HL-60 (cell line): Measurements from ENCODE around the gene ST6GAL1.

Experiments
- DNase-seq, 2 experiments: peaks; one replicate each; pipeline ENCODE4 v3.0.0-alpha.2; 2010 to 2020; ENCODE audit warnings: low read depth in 1 of 2, low spot score in 1 of 2
- H3K27ac ChIP-seq: fragments of 250-450 bp; sonication (Bioruptor Pico); replicated peaks from 2 replicates; pipeline ENCODE4 v1.5.1; 2020; ENCODE audit warnings: mild to moderate bottlenecking, moderate library complexity
- H3K27me3 ChIP-seq: fragments of 250-450 bp; sonication (Bioruptor Pico); 2 replicates; pipeline ENCODE4 v1.5.1; 2021; ENCODE audit warnings: mild to moderate bottlenecking, moderate library complexity; ENCODE audit not compliant: insufficient read depth, poor library complexity, severe bottlenecking
- H3K4me3 ChIP-seq: replicated peaks from 2 replicates; pipeline ENCODE4 v1.5.1; 2011; ENCODE audit warnings: mild to moderate bottlenecking, control low read depth, low read length; ENCODE audit not compliant: insufficient read depth
- GABPA ChIP-seq: IDR thresholded peaks from 2 replicates; pipeline ENCODE4 v1.6.1; 2012; ENCODE audit warnings: low read depth
- POLR2AphosphoS5 ChIP-seq: IDR thresholded peaks from 2 replicates; pipeline ENCODE4 v1.6.1; 2012; ENCODE audit warnings: low read depth
- SPI1 ChIP-seq: IDR thresholded peaks from 2 replicates; pipeline ENCODE4 v1.6.1; 2012; ENCODE audit warnings: low read depth, mild to moderate bottlenecking, borderline replicate concordance
- TF ChIP-seq, protein P1 (sequence below): IDR thresholded peaks from one replicate; pipeline ENCODE4 v1.5.1; 2011; ENCODE audit warnings: low read length, control low read depth, inconsistent platforms; ENCODE audit not compliant: insufficient read depth
- TF ChIP-seq, protein P2 (sequence below): IDR thresholded peaks from 2 replicates; pipeline ENCODE4 v1.6.1; 2012; ENCODE audit warnings: low read depth; ENCODE audit not compliant: insufficient replicate concordance

ST6GAL1 gene

DNA sequence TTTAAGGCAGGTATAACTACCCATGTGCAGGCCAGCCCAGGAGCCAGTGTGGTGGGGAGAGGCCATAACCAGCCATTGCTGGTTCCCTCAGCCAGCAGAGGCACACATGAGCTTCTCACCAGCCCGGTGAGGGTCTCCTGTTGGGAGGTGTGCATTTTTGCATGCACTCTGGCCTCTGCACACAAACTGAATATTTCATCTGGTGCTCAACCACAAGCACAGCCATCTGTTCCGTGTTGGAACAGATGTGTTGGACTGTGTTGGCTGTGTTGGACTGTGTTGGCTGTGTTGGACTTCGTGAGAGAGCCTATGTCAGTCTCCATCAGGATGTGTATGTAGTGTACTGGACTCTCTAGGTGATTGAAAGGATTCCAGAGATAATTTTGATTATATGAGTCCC is 141.8 kb downstream of the ST6GAL1 start:
- peak in 1 of 2 experiments; percentile 14 for DNase-seq
- Histone ChIP-seq H3K27ac (peak overlapping the region; percentile 41), H3K27me3 (no peaks in the 10 kb centered on the region), H3K4me3 (no peak overlapping the region)
- TF ChIP-seq GABPA (no peak), POLR2AphosphoS5 (no peak), SPI1 (no peak)
- TF ChIP-seq, protein P1, sequence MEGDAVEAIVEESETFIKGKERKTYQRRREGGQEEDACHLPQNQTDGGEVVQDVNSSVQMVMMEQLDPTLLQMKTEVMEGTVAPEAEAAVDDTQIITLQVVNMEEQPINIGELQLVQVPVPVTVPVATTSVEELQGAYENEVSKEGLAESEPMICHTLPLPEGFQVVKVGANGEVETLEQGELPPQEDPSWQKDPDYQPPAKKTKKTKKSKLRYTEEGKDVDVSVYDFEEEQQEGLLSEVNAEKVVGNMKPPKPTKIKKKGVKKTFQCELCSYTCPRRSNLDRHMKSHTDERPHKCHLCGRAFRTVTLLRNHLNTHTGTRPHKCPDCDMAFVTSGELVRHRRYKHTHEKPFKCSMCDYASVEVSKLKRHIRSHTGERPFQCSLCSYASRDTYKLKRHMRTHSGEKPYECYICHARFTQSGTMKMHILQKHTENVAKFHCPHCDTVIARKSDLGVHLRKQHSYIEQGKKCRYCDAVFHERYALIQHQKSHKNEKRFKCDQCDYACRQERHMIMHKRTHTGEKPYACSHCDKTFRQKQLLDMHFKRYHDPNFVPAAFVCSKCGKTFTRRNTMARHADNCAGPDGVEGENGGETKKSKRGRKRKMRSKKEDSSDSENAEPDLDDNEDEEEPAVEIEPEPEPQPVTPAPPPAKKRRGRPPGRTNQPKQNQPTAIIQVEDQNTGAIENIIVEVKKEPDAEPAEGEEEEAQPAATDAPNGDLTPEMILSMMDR, result no peak
- TF ChIP-seq, protein P2, sequence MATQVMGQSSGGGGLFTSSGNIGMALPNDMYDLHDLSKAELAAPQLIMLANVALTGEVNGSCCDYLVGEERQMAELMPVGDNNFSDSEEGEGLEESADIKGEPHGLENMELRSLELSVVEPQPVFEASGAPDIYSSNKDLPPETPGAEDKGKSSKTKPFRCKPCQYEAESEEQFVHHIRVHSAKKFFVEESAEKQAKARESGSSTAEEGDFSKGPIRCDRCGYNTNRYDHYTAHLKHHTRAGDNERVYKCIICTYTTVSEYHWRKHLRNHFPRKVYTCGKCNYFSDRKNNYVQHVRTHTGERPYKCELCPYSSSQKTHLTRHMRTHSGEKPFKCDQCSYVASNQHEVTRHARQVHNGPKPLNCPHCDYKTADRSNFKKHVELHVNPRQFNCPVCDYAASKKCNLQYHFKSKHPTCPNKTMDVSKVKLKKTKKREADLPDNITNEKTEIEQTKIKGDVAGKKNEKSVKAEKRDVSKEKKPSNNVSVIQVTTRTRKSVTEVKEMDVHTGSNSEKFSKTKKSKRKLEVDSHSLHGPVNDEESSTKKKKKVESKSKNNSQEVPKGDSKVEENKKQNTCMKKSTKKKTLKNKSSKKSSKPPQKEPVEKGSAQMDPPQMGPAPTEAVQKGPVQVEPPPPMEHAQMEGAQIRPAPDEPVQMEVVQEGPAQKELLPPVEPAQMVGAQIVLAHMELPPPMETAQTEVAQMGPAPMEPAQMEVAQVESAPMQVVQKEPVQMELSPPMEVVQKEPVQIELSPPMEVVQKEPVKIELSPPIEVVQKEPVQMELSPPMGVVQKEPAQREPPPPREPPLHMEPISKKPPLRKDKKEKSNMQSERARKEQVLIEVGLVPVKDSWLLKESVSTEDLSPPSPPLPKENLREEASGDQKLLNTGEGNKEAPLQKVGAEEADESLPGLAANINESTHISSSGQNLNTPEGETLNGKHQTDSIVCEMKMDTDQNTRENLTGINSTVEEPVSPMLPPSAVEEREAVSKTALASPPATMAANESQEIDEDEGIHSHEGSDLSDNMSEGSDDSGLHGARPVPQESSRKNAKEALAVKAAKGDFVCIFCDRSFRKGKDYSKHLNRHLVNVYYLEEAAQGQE, result no peak

DNA sequence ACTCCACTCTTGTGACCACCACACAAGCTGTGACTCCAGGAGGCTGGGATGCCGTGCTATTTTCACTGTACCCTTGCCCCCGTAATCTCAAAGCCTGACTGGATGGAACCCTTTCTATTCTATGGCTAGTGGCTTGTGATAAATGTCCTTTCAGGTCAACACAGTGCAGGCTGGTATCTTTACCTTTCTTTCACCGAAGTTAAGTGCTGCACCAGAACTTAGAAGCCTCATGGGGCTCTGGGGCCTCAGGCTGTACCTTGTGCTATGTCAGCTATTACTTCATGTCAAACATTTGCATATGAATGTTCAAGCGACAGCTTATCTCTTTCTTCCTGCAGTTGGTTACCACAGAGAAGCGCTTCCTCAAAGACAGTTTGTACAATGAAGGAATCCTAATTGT is 142.2 kb downstream of the ST6GAL1 start:
- H3K4me3 ChIP-seq, result no peak overlapping the region
- peak overlapping the region; percentile 41 for H3K27ac ChIP-seq
- peak; percentile 37; the same call in 1 of the 2 replicates for TF ChIP-seq SPI1
- no peak for TF ChIP-seq GABPA
- DNase-seq, result peak in 1 of 2 experiments; percentile 49
- H3K27me3 ChIP-seq, result no peaks in the 10 kb centered on the region

DNA sequence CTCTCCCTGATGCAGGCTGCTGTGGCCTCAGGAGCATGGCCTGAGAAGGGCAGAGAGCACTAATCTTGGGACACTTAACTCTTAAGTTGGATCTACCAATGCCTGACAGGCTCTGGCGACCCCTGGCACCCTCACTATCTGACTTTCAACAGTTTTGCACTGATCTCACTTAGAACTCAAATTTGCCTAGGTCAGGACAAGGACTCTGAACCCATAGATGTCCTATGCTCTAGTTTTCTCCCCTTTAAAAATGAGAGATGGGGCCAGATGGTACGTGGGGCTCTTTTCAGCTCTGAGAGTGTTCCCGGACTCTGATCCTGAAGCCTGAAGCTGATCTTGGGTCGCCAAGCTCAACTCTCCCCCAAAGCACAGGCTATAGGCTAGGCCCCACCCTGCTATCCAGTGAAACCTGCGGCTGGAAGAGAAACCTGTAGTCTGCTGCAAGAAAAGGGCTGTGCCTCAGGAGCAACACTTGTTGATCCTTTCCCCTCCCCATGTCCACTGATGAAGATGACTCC is 143.3 kb downstream of the ST6GAL1 start:
- no peaks in the 10 kb centered on the region for H3K27me3 ChIP-seq
- TF ChIP-seq, protein P1, result no peak
- TF ChIP-seq, protein P2, result no peak
- no peak for TF ChIP-seq SPI1
- TF ChIP-seq GABPA, result no peak
- TF ChIP-seq POLR2AphosphoS5, result no peak
- no peak overlapping the region for H3K4me3 ChIP-seq
- H3K27ac ChIP-seq, result no peak overlapping the region
- no peak for DNase-seq

DNA sequence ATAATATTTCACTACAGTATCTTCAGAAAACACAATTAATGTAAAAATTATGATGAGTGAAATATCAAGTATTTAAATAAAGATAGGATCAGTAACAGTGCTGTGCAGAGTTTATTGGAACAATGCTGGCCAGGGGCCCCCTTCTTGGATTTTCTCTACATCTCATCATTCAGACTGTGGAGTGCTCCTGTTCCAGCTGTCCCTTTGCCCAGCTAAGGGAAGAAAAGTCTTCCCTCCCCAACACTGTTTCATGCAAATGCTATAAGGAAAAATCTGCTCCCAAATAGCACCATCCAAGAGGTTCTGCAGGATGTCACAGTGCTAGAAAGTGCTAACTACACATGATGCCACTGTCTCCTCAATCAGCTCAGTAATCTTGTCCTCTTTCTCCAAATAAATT is 144.5 kb downstream of the ST6GAL1 start:
- no peak for TF ChIP-seq SPI1
- TF ChIP-seq POLR2AphosphoS5, result no peak
- TF ChIP-seq, protein P2, result no peak
- no peak for TF ChIP-seq GABPA
- TF ChIP-seq, protein P1, result no peak
- H3K4me3 ChIP-seq, result no peak overlapping the region
- no peaks in the 10 kb centered on the region for H3K27me3 ChIP-seq
- H3K27ac ChIP-seq, result no peak overlapping the region
- DNase-seq, result no peak
